ENCODE measurements around the gene ALKBH4.

DNA sequence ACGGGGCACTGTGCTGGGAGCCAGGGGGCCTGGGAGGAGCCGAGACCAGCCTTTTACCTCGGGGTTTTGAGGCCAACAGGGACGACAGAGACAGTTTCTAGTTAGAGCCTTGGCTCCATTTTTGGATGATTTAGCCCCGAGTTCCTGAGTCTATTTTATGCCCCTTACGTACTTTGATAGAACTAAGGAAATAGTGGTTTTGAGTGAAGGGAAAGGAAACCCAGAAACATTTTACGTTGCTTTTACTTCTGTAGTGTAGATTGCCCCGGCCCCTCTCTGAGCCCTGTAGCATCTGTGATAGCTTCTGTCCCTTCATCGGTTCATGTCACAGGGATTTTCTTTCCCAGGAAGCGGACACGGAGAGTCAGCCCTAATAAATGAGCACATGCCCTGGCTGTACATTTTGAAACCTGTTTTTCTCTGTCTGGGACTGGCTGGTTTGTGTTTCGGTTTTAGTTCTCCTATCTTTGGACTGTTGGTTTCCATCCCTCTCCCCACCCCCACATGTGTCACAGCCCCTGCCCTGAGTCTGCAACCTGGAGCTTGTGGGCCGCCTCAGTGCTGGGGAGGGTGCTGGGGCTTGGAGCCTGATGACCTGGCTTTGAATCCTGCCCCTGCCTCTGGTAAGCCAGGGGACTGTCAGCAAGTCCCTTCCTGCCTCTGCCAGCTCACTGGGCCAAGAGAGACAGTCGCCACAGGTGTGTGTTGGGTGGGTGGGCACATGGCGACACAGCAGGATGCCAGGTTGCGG lies 38.2 kb downstream of the ALKBH4 start:
- TF ChIP-seq POLR2AphosphoS5 (IDR thresholded peaks at IDR 0.05; ENCODE audit: low read length), result peak; percentile 66
- TF ChIP-seq, protein P1, sequence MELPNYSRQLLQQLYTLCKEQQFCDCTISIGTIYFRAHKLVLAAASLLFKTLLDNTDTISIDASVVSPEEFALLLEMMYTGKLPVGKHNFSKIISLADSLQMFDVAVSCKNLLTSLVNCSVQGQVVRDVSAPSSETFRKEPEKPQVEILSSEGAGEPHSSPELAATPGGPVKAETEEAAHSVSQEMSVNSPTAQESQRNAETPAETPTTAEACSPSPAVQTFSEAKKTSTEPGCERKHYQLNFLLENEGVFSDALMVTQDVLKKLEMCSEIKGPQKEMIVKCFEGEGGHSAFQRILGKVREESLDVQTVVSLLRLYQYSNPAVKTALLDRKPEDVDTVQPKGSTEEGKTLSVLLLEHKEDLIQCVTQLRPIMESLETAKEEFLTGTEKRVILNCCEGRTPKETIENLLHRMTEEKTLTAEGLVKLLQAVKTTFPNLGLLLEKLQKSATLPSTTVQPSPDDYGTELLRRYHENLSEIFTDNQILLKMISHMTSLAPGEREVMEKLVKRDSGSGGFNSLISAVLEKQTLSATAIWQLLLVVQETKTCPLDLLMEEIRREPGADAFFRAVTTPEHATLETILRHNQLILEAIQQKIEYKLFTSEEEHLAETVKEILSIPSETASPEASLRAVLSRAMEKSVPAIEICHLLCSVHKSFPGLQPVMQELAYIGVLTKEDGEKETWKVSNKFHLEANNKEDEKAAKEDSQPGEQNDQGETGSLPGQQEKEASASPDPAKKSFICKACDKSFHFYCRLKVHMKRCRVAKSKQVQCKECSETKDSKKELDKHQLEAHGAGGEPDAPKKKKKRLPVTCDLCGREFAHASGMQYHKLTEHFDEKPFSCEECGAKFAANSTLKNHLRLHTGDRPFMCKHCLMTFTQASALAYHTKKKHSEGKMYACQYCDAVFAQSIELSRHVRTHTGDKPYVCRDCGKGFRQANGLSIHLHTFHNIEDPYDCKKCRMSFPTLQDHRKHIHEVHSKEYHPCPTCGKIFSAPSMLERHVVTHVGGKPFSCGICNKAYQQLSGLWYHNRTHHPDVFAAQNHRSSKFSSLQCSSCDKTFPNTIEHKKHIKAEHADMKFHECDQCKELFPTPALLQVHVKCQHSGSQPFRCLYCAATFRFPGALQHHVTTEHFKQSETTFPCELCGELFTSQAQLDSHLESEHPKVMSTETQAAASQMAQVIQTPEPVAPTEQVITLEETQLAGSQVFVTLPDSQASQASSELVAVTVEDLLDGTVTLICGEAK (IDR thresholded peaks at IDR 0.05; ENCODE audit: borderline replicate concordance), result no peak
- TF ChIP-seq, protein P2, sequence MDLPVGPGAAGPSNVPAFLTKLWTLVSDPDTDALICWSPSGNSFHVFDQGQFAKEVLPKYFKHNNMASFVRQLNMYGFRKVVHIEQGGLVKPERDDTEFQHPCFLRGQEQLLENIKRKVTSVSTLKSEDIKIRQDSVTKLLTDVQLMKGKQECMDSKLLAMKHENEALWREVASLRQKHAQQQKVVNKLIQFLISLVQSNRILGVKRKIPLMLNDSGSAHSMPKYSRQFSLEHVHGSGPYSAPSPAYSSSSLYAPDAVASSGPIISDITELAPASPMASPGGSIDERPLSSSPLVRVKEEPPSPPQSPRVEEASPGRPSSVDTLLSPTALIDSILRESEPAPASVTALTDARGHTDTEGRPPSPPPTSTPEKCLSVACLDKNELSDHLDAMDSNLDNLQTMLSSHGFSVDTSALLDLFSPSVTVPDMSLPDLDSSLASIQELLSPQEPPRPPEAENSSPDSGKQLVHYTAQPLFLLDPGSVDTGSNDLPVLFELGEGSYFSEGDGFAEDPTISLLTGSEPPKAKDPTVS (IDR thresholded peaks at IDR 0.05; ENCODE audit: low read depth, low read length), result no peak

Measured in GM12878 (cell line).